ENCODE results near the gene APCDD1.
"Not testable (repeated sequence)": the region's sequence is repeated elsewhere in the genome, so short reads cannot be mapped to it uniquely, and the experiment has no call there.

APCDD1 gene

GRCh38 chr18:10533111-10533510 is 78.7 kb downstream of the APCDD1 start:
- no peak overlapping the region for H3K27ac ChIP-seq (ENCODE audit: low read depth in 2 of 2, low read length in 2 of 2)
- no peaks in the 10 kb centered on the region for H3K9me3 ChIP-seq (ENCODE audit: control insufficient read depth in 2 of 2, low read length in 2 of 2)
- no peaks in the 10 kb centered on the region for H3K36me3 ChIP-seq (ENCODE audit: control insufficient read depth in 2 of 2, insufficient read depth in 2 of 2, low read length in 2 of 2)
- H3K4me1 ChIP-seq (ENCODE audit: control insufficient read depth in 2 of 2, insufficient read depth in 2 of 2, low read length in 2 of 2), result peaks cover 0 to 3% of the 10 kb centered on the region in 2 donors
- no peak overlapping the region for H3K9ac ChIP-seq (ENCODE audit: low read depth in 1 of 2, low read length in 2 of 2)
- H3K27me3 ChIP-seq (ENCODE audit: control insufficient read depth in 2 of 2, insufficient read depth in 2 of 2, low read length in 2 of 2), result no peaks in the 10 kb centered on the region
- H3K4me3 ChIP-seq (ENCODE audit: low read length in 2 of 2), result no peak overlapping the region

- Histone ChIP-seq H3K4me3 (ENCODE audit: low read length in 2 of 2) (no peak overlapping the region), H3K36me3 (ENCODE audit: control insufficient read depth in 2 of 2, insufficient read depth in 2 of 2, low read length in 2 of 2) (peaks cover 18 to 19% of the 10 kb centered on the region in 2 donors), H3K27ac (ENCODE audit: low read depth in 2 of 2, low read length in 2 of 2) (no peak overlapping the region), H3K27me3 (ENCODE audit: control insufficient read depth in 2 of 2, insufficient read depth in 2 of 2, low read length in 2 of 2) (no peaks in the 10 kb centered on the region), H3K9me3 (ENCODE audit: control insufficient read depth in 2 of 2, low read length in 2 of 2) (no peaks in the 10 kb centered on the region), H3K9ac (ENCODE audit: low read depth in 1 of 2, low read length in 2 of 2) (no peak overlapping the region), H3K4me1 (ENCODE audit: control insufficient read depth in 2 of 2, insufficient read depth in 2 of 2, low read length in 2 of 2) (no peaks in the 10 kb centered on the region)
These were observed 81.8 kb downstream of the APCDD1 start for GRCh38 chr18:10536280-10536679.

DNA sequence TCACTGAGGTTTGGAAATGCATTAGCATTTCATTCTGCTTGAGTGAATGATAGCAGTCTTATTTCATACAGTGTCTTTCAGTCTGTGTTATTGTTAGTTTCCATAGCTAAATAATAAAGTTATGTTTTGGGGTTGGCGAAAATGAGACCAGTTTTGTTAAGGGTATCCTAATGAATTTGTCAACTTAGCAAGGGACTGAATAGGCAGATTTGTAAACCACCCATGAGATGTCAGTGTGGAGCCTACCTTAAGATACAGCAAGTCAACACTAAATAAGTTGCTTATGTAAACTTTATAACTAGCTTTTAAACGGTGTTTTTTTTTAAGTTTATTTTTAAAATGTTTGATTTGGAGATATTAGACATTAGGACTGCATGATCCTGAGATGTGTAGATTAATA is 83.3 kb downstream of the APCDD1 start:
- Histone ChIP-seq H3K36me3 (ENCODE audit: control insufficient read depth in 2 of 2, insufficient read depth in 2 of 2, low read length in 2 of 2) (peaks cover 22 to 26% of the 10 kb centered on the region in 2 donors), H3K27me3 (ENCODE audit: control insufficient read depth in 2 of 2, insufficient read depth in 2 of 2, low read length in 2 of 2) (no peaks in the 10 kb centered on the region), H3K9me3 (ENCODE audit: control insufficient read depth in 2 of 2, low read length in 2 of 2) (no peaks in the 10 kb centered on the region), H3K27ac (ENCODE audit: low read depth in 2 of 2, low read length in 2 of 2) (no peak overlapping the region), H3K4me1 (ENCODE audit: control insufficient read depth in 2 of 2, insufficient read depth in 2 of 2, low read length in 2 of 2) (no peaks in the 10 kb centered on the region), H3K9ac (ENCODE audit: low read depth in 1 of 2, low read length in 2 of 2) (no peak overlapping the region), H3K4me3 (ENCODE audit: low read length in 2 of 2) (no peak overlapping the region)

DNA sequence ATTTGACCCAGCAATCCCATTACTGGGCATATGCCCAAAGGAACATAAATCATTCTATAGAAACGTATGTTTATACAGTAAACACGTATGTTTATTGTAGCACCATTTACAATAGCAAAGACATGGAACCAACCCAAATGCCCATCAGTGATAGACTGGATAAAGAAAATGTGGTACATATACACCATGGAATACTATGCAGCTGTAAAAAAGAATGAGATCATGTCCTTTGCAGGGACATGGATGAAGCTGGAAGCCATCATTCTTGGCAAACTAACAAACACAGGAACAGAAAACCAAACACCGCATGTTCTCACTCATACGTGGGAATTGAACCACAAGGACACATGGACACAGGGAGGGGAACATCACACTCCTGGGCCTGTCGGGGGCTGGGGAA is 84.7 kb downstream of the APCDD1 start:
- H3K27ac ChIP-seq (ENCODE audit: low read depth in 2 of 2, low read length in 2 of 2); H3K4me3 ChIP-seq (ENCODE audit: low read length in 2 of 2); H3K27me3 ChIP-seq (ENCODE audit: control insufficient read depth in 2 of 2, insufficient read depth in 2 of 2, low read length in 2 of 2); H3K9ac ChIP-seq (ENCODE audit: low read depth in 1 of 2, low read length in 2 of 2); H3K9me3 ChIP-seq (ENCODE audit: control insufficient read depth in 2 of 2, low read length in 2 of 2); H3K4me1 ChIP-seq (ENCODE audit: control insufficient read depth in 2 of 2, insufficient read depth in 2 of 2, low read length in 2 of 2): not testable (repeated sequence)
- H3K36me3 ChIP-seq (ENCODE audit: control insufficient read depth in 2 of 2, insufficient read depth in 2 of 2, low read length in 2 of 2), result peaks cover 26 to 32% of the 10 kb centered on the region in 2 donors
